OCI-LY1 (cell line): Measurements from ENCODE around the gene MAP1LC3A.

Experiments used
- CTCF ChIP-seq: fragments of 200-600 bp; sonication (generic), shearing (Covaris generic); IDR thresholded peaks from 2 replicates; pipeline ENCODE4 v1.5.1; 2017; ENCODE audit warnings: mild to moderate bottlenecking, antibody characterized with exemption, low read length, moderate library complexity, mixed read lengths
- EZH2 ChIP-seq: fragments of 200-600 bp; sonication (generic), shearing (Covaris generic); IDR thresholded peaks from 2 replicates; pipeline ENCODE4 v1.8.0; 2017; ENCODE audit warnings: borderline replicate concordance, mixed run types, mild to moderate bottlenecking, antibody characterized with exemption, low read length, moderate library complexity, mixed read lengths

- TF ChIP-seq CTCF (no peak), EZH2 (no peak)
Observed at GRCh38 chr20:34574426-34574825, 15.9 kb downstream of the MAP1LC3A start.
